Right atrium auricular region (tissue), 2 donors: ENCODE measurements around the gene NF1. TPM values are rescaled to one million over a fixed set of nuclear protein-coding genes. Genes with fewer than 3 reads are reported as not detected.

Source experiments
- DNase-seq: peaks from one replicate; pipeline ENCODE4 v3.0.0-alpha.2; 2019; ENCODE audit warnings: low spot score
- H3K27ac ChIP-seq, 2 donors: fragments of 200-600 bp; sonication (generic); 1 replicate in 1 of 2; 2 replicates in 1 of 2; pipeline ENCODE4 v1.5.1; 2016 to 2019
- H3K27me3 ChIP-seq, 2 donors: fragments of 200-600 bp; sonication (generic); one replicate each; pipeline versions ENCODE4 v1.5.1 to v1.6.0; 2017 to 2019
- H3K36me3 ChIP-seq: fragments of 200-600 bp; sonication (generic); one replicate; pipeline ENCODE4 v1.5.1; 2016
- H3K4me1 ChIP-seq, 2 donors: fragments of 200-600 bp; sonication (generic); one replicate each; pipeline versions ENCODE4 v1.5.1 to v1.6.0; 2017 to 2019
- H3K4me3 ChIP-seq, 2 donors: fragments of 200-600 bp; sonication (generic); 1 replicate in 1 of 2; 2 replicates in 1 of 2; pipeline ENCODE4 v1.5.1; 2017 to 2019; ENCODE audit warnings: mild to moderate bottlenecking in 1 of 2, moderate library complexity in 1 of 2
- H3K9me3 ChIP-seq, 2 donors: fragments of 200-600 bp; sonication (generic); one replicate each; pipeline ENCODE4 v1.5.1; 2019
- total RNA-seq, 2 donors: library from RNA; depleted of rRNA; stranded (reverse); fragments of >200 nt; gene quantifications; one replicate each; pipeline ENCODE4 v1.1.0, GENCODE V29; 2016
- TF ChIP-seq, protein P1 (sequence below), 2 donors: fragments of 200-600 bp; sonication (generic); IDR thresholded peaks; one replicate each; pipeline ENCODE4 v1.5.1; 2019; ENCODE audit warnings: antibody characterized with exemption in 2 of 2

Gene NF1
- total RNA-seq, 2 donors from 2014 or later = 47.5 to 51.4 TPM

GRCh38 chr17:31073411-31073810 lies 21.4 kb upstream of the NF1 start:
- DNase-seq = no peak
- Histone ChIP-seq H3K36me3 (no peaks in the 10 kb centered on the region), H3K4me3 (no peak overlapping the region), H3K4me1 (peaks cover 0 to under 1% of the 10 kb centered on the region in 2 donors), H3K27ac (no peak overlapping the region), H3K27me3 (no peaks in the 10 kb centered on the region), H3K9me3 (no peaks in the 10 kb centered on the region)
- TF ChIP-seq, protein P1, sequence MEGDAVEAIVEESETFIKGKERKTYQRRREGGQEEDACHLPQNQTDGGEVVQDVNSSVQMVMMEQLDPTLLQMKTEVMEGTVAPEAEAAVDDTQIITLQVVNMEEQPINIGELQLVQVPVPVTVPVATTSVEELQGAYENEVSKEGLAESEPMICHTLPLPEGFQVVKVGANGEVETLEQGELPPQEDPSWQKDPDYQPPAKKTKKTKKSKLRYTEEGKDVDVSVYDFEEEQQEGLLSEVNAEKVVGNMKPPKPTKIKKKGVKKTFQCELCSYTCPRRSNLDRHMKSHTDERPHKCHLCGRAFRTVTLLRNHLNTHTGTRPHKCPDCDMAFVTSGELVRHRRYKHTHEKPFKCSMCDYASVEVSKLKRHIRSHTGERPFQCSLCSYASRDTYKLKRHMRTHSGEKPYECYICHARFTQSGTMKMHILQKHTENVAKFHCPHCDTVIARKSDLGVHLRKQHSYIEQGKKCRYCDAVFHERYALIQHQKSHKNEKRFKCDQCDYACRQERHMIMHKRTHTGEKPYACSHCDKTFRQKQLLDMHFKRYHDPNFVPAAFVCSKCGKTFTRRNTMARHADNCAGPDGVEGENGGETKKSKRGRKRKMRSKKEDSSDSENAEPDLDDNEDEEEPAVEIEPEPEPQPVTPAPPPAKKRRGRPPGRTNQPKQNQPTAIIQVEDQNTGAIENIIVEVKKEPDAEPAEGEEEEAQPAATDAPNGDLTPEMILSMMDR (IDR thresholded peaks at IDR 0.05) = no peak

DNA sequence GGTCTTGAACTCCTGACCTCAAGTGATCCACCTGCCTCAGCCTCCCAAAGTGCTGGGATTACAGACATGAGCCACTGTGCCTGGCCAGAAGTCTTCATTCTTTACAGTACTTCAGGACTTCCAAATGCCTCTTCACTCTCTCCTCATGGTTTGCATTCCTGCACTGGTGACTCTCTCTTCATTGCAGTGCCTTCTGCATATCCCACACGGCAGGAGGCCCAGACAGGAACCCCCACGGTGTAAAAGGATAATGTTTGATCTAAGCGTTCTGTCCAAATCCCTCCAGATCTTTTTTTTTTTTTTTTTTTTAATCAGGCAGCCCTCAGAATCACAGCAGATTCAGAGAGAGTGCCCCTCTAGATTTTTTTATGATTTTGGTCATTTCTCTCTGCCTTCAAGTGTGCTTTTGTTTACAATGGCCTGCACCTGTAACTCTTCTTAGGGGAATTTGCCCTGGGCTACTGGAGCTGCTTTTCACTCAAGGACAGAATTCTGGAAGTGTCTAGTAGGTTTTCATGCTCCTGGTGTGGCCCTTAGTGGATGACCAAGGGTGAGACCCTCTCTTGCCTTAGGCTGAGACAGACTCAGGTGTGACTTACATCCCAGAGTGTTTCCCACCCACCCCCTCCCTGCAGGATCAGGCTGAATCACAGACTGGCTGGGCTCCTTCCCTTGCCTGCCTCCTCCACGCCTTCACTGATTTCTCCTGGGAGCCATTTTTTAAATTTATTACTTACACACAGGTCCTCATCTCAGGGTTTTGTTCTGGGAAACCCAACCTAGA lies 19.8 kb upstream of the NF1 start:
- Histone ChIP-seq H3K27me3 (no peaks in the 10 kb centered on the region), H3K27ac (no peak overlapping the region), H3K4me1 (no peaks in the 10 kb centered on the region), H3K36me3 (no peaks in the 10 kb centered on the region), H3K9me3 (no peaks in the 10 kb centered on the region), H3K4me3 (no peak overlapping the region)
- TF ChIP-seq, protein P1 (IDR thresholded peaks at IDR 0.05) = no peak
- DNase-seq = no peak

DNA sequence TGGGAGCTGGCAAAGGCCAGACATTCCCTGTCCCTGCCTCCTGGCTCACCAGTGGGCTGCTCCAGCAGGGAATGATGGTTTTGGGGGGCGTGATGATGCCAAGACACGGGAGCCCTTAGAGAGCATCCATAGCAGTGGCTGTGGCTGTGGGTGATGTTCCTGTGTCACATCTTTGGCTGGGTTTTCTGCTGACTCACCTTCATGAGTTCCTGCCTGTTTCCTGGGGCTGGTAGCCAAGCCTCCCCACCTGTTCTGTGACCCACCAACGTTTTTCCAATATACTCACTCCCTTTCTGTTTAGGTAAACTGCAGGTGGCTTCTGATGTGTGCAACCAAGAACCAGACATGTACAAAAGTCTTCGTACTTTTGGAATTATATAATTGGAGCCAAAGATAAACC lies 16.5 kb upstream of the NF1 start:
- H3K27me3 ChIP-seq = no peaks in the 10 kb centered on the region
- H3K27ac ChIP-seq = no peak overlapping the region
- no peaks in the 10 kb centered on the region for H3K36me3 ChIP-seq
- no peak overlapping the region for H3K4me3 ChIP-seq
- no peak for DNase-seq
- H3K9me3 ChIP-seq = no peaks in the 10 kb centered on the region
- no peaks in the 10 kb centered on the region for H3K4me1 ChIP-seq
- TF ChIP-seq, protein P1 (IDR thresholded peaks at IDR 0.05) = no peak

- Histone ChIP-seq H3K27me3 (no peaks in the 10 kb centered on the region), H3K36me3 (no peaks in the 10 kb centered on the region), H3K4me3 (no peak overlapping the region), H3K9me3 (no peaks in the 10 kb centered on the region), H3K27ac (no peak overlapping the region), H3K4me1 (no peaks in the 10 kb centered on the region)
- DNase-seq = no peak
- TF ChIP-seq, protein P1 (IDR thresholded peaks at IDR 0.05) = no peak
Observed at GRCh38 chr17:31079731-31080130, 15.0 kb upstream of the NF1 start.

- Histone ChIP-seq H3K4me3 (no peak overlapping the region), H3K27ac (no peak overlapping the region)
Observed at GRCh38 chr17:31085563-31085962, 9.2 kb upstream of the NF1 start.

More at GRCh38 chr17:31085563-31085962, 9.2 kb upstream of the NF1 start:
- H3K4me1 ChIP-seq = no peaks in the 10 kb centered on the region
- DNase-seq = no peak
- no peaks in the 10 kb centered on the region for H3K9me3 ChIP-seq
- no peaks in the 10 kb centered on the region for H3K36me3 ChIP-seq
- no peaks in the 10 kb centered on the region for H3K27me3 ChIP-seq
- TF ChIP-seq, protein P1 (IDR thresholded peaks at IDR 0.05) = no peak
